Measurements from ENCODE around the gene SMCO2. TPM values are rescaled to one million over a fixed set of nuclear protein-coding genes. Genes with fewer than 3 reads are reported as not detected.

Gene SMCO2
- total and polyA plus RNA-seq, 12 donors: 0.42 to 0.88 (median 0.56) TPM; not detected in 8

- no peak overlapping the region for H3K4me3 ChIP-seq
- TF ChIP-seq POLR2A (IDR thresholded peaks at IDR 0.05) (no peak), CTCF (IDR thresholded peaks at IDR 0.05) (no peak)
- no peak overlapping the region for H3K27ac ChIP-seq
- intact Hi-C loops (cut with DNase I): no loop called here
- H3K36me3 ChIP-seq (replicated peaks in 1 of 2): no peaks in the 10 kb centered on the region
- no peaks in the 10 kb centered on the region for H3K9me3 ChIP-seq (replicated peaks in 1 of 3)
- no peaks in the 10 kb centered on the region for H3K4me1 ChIP-seq (replicated peaks in 1 of 2)
- no peaks in the 10 kb centered on the region for H3K27me3 ChIP-seq
- no peak for DNase-seq
Observed at GRCh38 chr12:27412047-27412446, 34.5 kb upstream of the SMCO2 start.

GRCh38 chr12:27422697-27423096 lies 23.8 kb upstream of the SMCO2 start:
- Histone ChIP-seq H3K36me3 (replicated peaks in 1 of 2) (no peaks in the 10 kb centered on the region), H3K4me1 (replicated peaks in 1 of 2) (no peaks in the 10 kb centered on the region), H3K27me3 (no peaks in the 10 kb centered on the region), H3K9me3 (replicated peaks in 1 of 3) (no peaks in the 10 kb centered on the region), H3K27ac (no peak overlapping the region), H3K4me3 (no peak overlapping the region)
- intact Hi-C loops (cut with DNase I): loop anchor here in 1 of 2 donors (10.0 kb wide), 1 partner anchor 232 kb away; no protein-coding TSS in a partner anchor
- WGBS, 4 donors: 83 to 95% (median 93%) methylated on average over 2 of the region's 2 CpGs
- no peak for DNase-seq
- TF ChIP-seq POLR2A (IDR thresholded peaks at IDR 0.05): no peak
- no peak for TF ChIP-seq CTCF (IDR thresholded peaks at IDR 0.05)

GRCh38 chr12:27424631-27425230 lies 21.8 kb upstream of the SMCO2 start:
- 56 to 79% (median 68%) methylated on average over 4 of the region's 4 CpGs for WGBS, 4 donors
- Histone ChIP-seq H3K27me3 (no peaks in the 10 kb centered on the region), H3K4me3 (no peak overlapping the region), H3K36me3 (replicated peaks in 1 of 2) (no peaks in the 10 kb centered on the region), H3K4me1 (replicated peaks in 1 of 2) (no peaks in the 10 kb centered on the region), H3K9me3 (replicated peaks in 1 of 3) (no peaks in the 10 kb centered on the region), H3K27ac (no peak overlapping the region)
- no peak for TF ChIP-seq POLR2A (IDR thresholded peaks at IDR 0.05)
- TF ChIP-seq CTCF (IDR thresholded peaks at IDR 0.05): peak; percentile 47 to 67 (median 65)
- intact Hi-C loops (cut with DNase I): loop anchor here in 1 of 2 donors (10.0 kb wide), 1 partner anchor 230 kb away; no protein-coding TSS in a partner anchor
- peak in 6 of 7 donors; percentile 25 to 68 (median 32) for DNase-seq

GRCh38 chr12:27425306-27425705 lies 21.2 kb upstream of the SMCO2 start:
- no peaks in the 10 kb centered on the region for H3K27me3 ChIP-seq
- 84 to 89% (median 86%) methylated on average over 5 of the region's 5 CpGs for WGBS, 4 donors
- no peaks in the 10 kb centered on the region for H3K4me1 ChIP-seq (replicated peaks in 1 of 2)
- no peaks in the 10 kb centered on the region for H3K9me3 ChIP-seq (replicated peaks in 1 of 3)
- TF ChIP-seq CTCF (IDR thresholded peaks at IDR 0.05): no peak
- no peak for TF ChIP-seq POLR2A (IDR thresholded peaks at IDR 0.05)
- intact Hi-C loops (cut with DNase I): loop anchor here in 1 of 2 donors (10.0 kb wide), 1 partner anchor 229 kb away; no protein-coding TSS in a partner anchor
- H3K4me3 ChIP-seq: no peak overlapping the region
- DNase-seq: no peak
- no peak overlapping the region for H3K27ac ChIP-seq
- no peaks in the 10 kb centered on the region for H3K36me3 ChIP-seq (replicated peaks in 1 of 2)

Data from adrenal gland (tissue), 12 donors.